Hepatocyte (in vitro differentiated cells): ENCODE results near the gene URB2. TPM values are rescaled to one million over a fixed set of nuclear protein-coding genes. Genes with fewer than 3 reads are reported as not detected.

ENCODE experiments used
- DNase-seq: peaks from one replicate; pipeline ENCODE4 v3.0.0-alpha.2; 2016; ENCODE audit warnings: low spot score
- H2AFZ ChIP-seq: fragments of 200-600 bp; sonication (generic); 2 replicates; pipeline ENCODE4 v1.6.0; 2016; ENCODE audit warnings: antibody characterized with exemption, mild to moderate bottlenecking
- H3K27ac ChIP-seq: fragments of 200-600 bp; sonication (generic); 2 replicates; pipeline ENCODE4 v1.5.1; 2016; ENCODE audit warnings: mild to moderate bottlenecking
- H3K27me3 ChIP-seq: fragments of 200-600 bp; sonication (generic); 2 replicates; pipeline ENCODE4 v1.6.1; 2016
- H3K36me3 ChIP-seq: fragments of 200-600 bp; sonication (generic); replicated peaks from 2 replicates; pipeline ENCODE4 v1.5.1; 2016; ENCODE audit warnings: low read depth; ENCODE audit not compliant: insufficient read depth
- H3K4me1 ChIP-seq: fragments of 200-600 bp; sonication (generic); 2 replicates; pipeline ENCODE4 v1.5.1; 2016; ENCODE audit warnings: mild to moderate bottlenecking, moderate library complexity; ENCODE audit not compliant: insufficient read depth
- H3K4me2 ChIP-seq: fragments of 200-600 bp; sonication (generic); 2 replicates; pipeline ENCODE4 v1.6.0; 2016
- H3K4me3 ChIP-seq: fragments of 200-600 bp; sonication (generic); 2 replicates; pipeline ENCODE4 v1.5.1; 2016; ENCODE audit warnings: mild to moderate bottlenecking
- H3K79me2 ChIP-seq: fragments of 200-600 bp; sonication (generic); 2 replicates; pipeline ENCODE4 v1.6.0; 2017; ENCODE audit warnings: mild to moderate bottlenecking
- H3K9me2 ChIP-seq: fragments of 200-600 bp; sonication (generic); replicated peaks from 2 replicates; pipeline ENCODE4 v1.6.0; 2017; ENCODE audit warnings: mild to moderate bottlenecking; ENCODE audit not compliant: insufficient read depth
- H3K9me3 ChIP-seq: fragments of 200-600 bp; sonication (generic); 2 replicates; pipeline ENCODE4 v1.5.1; 2016; ENCODE audit warnings: low read depth, mild to moderate bottlenecking
- H4K20me1 ChIP-seq: fragments of 200-600 bp; sonication (generic); 2 replicates; pipeline ENCODE4 v1.6.0; 2016; ENCODE audit warnings: mild to moderate bottlenecking; ENCODE audit not compliant: insufficient read depth, poor library complexity, severe bottlenecking
- EZH2 ChIP-seq: fragments of 200-600 bp; sonication (generic); IDR thresholded peaks from 2 replicates; pipeline ENCODE4 v1.6.1; 2016; ENCODE audit warnings: antibody characterized with exemption, mild to moderate bottlenecking, borderline replicate concordance
- EZH2phosphoT487 ChIP-seq: fragments of 200-600 bp; sonication (generic); IDR thresholded peaks from one replicate; pipeline ENCODE4 v1.6.1; 2018; ENCODE audit warnings: antibody characterized with exemption, mild to moderate bottlenecking, low read depth, moderate library complexity; ENCODE audit not compliant: unreplicated experiment, severe bottlenecking
- WGBS: methylation state at CpG from one replicate; pipeline ENCODE4 v1.1.6; 2016; ENCODE audit warnings: low lambda C conversion rate; ENCODE audit errors: missing lambda C conversion rate; 5-methylcytosine and 5-hydroxymethylcytosine counted together
- polyA plus RNA-seq: library from polyadenylated mRNA; unstranded; fragments of >200 nt; fragmentation: Nextera tagmentation; extraction: Ambion mirVana; gene quantifications from 2 replicates; pipeline ENCODE4 v1.2.1, GENCODE V29; 2016
- total RNA-seq: library from RNA; depleted of rRNA; stranded (reverse); fragments of >200 nt; gene quantifications from 2 replicates; pipeline ENCODE4 v1.2.3, GENCODE V29; 2014
- TF ChIP-seq, protein P1 (sequence below): fragments of 200-600 bp; sonication (generic); IDR thresholded peaks from 2 replicates; pipeline ENCODE4 v1.5.1; 2016; ENCODE audit warnings: antibody characterized with exemption, mild to moderate bottlenecking; ENCODE audit not compliant: poor library complexity

URB2 gene
- total and polyA plus RNA-seq, 2 experiments from 2014 or later: 4.6 to 12.4 TPM

DNA sequence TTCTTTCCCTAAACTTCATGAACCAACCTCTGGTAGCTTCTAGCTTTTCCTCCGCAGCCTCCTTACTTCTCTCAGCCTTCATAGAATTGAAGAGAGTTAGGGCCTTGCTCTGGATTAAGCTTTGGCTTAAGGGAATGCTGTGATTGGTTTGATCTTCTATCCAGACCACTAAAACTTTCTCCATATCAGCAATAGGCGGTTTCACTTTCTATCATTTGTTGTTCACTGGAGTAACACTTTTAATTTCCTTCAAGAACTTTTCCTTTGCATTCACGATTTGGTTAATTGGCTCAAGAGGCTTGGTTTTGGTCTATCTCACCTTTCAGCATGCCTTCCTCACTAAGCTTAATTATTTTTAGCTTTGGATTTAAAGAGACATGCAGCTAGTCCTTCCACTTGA is 5.1 kb downstream of the URB2 start:
- H3K9me3 ChIP-seq: no peaks in the 10 kb centered on the region
- H3K79me2 ChIP-seq: peaks cover 55% of the 10 kb centered on the region
- H4K20me1 ChIP-seq: no peaks in the 10 kb centered on the region
- no peaks in the 10 kb centered on the region for H3K27me3 ChIP-seq
- H3K4me1 ChIP-seq: peaks cover 8% of the 10 kb centered on the region
- H3K27ac ChIP-seq: no peak overlapping the region
- no peak overlapping the region for H3K4me2 ChIP-seq
- TF ChIP-seq EZH2: no peak
- TF ChIP-seq, protein P1, sequence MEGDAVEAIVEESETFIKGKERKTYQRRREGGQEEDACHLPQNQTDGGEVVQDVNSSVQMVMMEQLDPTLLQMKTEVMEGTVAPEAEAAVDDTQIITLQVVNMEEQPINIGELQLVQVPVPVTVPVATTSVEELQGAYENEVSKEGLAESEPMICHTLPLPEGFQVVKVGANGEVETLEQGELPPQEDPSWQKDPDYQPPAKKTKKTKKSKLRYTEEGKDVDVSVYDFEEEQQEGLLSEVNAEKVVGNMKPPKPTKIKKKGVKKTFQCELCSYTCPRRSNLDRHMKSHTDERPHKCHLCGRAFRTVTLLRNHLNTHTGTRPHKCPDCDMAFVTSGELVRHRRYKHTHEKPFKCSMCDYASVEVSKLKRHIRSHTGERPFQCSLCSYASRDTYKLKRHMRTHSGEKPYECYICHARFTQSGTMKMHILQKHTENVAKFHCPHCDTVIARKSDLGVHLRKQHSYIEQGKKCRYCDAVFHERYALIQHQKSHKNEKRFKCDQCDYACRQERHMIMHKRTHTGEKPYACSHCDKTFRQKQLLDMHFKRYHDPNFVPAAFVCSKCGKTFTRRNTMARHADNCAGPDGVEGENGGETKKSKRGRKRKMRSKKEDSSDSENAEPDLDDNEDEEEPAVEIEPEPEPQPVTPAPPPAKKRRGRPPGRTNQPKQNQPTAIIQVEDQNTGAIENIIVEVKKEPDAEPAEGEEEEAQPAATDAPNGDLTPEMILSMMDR: no peak
- TF ChIP-seq EZH2phosphoT487: no peak
- no peaks in the 10 kb centered on the region for H3K9me2 ChIP-seq
- no peaks in the 10 kb centered on the region for H3K36me3 ChIP-seq
- no peak for DNase-seq
- WGBS: 86% methylated on average over 3 of the region's 3 CpGs
- no peak overlapping the region for H2AFZ ChIP-seq
- H3K4me3 ChIP-seq: no peak overlapping the region

DNA sequence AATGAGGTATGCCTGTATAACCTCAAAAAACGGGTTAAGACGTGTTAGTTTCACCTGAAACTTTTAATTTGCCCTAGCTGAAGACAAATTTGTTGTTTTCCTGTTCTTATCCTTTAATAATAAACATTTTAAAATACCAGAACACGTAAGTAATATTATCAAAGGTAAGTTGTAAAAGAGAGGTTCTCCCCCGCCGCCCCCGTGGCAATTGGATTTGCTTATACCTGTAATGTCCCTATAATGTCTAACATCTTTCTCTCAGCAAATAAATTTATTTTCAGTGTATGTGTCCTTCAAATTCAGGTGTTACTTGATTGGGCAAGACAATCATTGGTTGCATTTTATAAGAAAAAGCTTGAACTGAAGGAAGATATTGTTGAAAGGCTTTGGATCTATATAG is 5.9 kb downstream of the URB2 start:
- Histone ChIP-seq H3K4me3 (no peak overlapping the region), H3K9me2 (no peaks in the 10 kb centered on the region), H3K79me2 (peaks cover 51% of the 10 kb centered on the region), H3K4me1 (peaks cover 8% of the 10 kb centered on the region), H3K4me2 (no peak overlapping the region), H2AFZ (no peak overlapping the region), H3K27ac (no peak overlapping the region), H3K36me3 (no peaks in the 10 kb centered on the region), H3K9me3 (no peaks in the 10 kb centered on the region), H4K20me1 (no peaks in the 10 kb centered on the region), H3K27me3 (no peaks in the 10 kb centered on the region)
- TF ChIP-seq EZH2phosphoT487 (no peak), EZH2 (no peak)
- TF ChIP-seq, protein P1: no peak
- no peak for DNase-seq
- WGBS: 96% methylated on average over 6 of the region's 6 CpGs

DNA sequence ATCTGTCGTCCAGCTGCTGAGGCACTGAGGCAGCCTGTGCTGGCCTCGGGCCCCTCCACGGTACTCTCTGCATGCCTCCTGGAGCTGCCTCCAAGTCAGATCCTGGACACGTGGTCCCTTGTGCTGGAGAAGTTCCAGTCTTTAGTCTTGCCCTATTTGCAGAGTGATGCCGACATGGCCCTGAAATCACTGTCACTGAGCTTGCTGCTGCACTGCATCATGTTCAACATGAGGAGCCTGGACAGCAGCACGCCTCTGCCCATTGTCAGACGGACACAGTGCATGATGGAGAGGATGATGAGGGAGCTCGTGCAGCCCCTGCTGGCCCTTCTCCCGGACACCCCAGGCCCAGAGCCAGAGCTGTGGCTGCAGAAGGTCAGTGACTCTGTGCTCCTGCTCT is 10.0 kb downstream of the URB2 start:
- Histone ChIP-seq H4K20me1 (no peaks in the 10 kb centered on the region), H3K27ac (no peak overlapping the region), H3K36me3 (no peaks in the 10 kb centered on the region), H3K4me1 (no peaks in the 10 kb centered on the region), H3K9me2 (no peaks in the 10 kb centered on the region), H3K4me3 (no peak overlapping the region), H3K9me3 (no peaks in the 10 kb centered on the region), H3K27me3 (no peaks in the 10 kb centered on the region), H3K4me2 (no peak overlapping the region), H2AFZ (no peak overlapping the region), H3K79me2 (peaks cover 18% of the 10 kb centered on the region)
- WGBS: 96% methylated on average over 9 of the region's 9 CpGs
- TF ChIP-seq EZH2phosphoT487 (no peak), EZH2 (no peak)
- TF ChIP-seq, protein P1: no peak
- no peak for DNase-seq

DNA sequence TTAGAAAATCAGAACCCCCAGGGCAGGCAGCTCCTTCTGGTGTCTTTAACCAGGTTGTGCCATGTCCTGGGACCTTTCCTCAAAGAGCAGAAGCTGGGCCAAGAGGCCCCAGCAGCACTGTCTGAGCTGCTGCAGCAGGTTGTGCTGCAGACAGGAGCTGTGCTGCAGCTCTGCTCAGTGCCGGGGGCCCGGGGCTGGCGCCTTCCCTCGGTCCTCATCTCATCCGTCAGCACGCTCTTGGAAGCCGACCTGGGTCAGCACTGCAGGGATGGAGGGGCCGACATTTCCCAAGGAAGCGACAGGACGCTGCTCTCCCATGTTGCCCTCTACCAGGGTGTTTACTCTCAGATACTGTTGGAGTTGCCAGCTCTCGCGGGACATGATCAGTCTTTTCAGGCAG is 11.7 kb downstream of the URB2 start:
- H3K4me1 ChIP-seq: no peaks in the 10 kb centered on the region
- peaks cover 6% of the 10 kb centered on the region for H3K79me2 ChIP-seq
- no peak for DNase-seq
- TF ChIP-seq, protein P1: no peak
- TF ChIP-seq EZH2phosphoT487: no peak
- no peak for TF ChIP-seq EZH2
- H3K4me2 ChIP-seq: no peak overlapping the region
- H4K20me1 ChIP-seq: no peaks in the 10 kb centered on the region
- H3K27ac ChIP-seq: no peak overlapping the region
- no peaks in the 10 kb centered on the region for H3K36me3 ChIP-seq
- H3K4me3 ChIP-seq: no peak overlapping the region
- WGBS: 97% methylated on average over 12 of the region's 12 CpGs
- H2AFZ ChIP-seq: no peak overlapping the region
- no peaks in the 10 kb centered on the region for H3K27me3 ChIP-seq
- H3K9me3 ChIP-seq: no peaks in the 10 kb centered on the region
- H3K9me2 ChIP-seq: no peaks in the 10 kb centered on the region
